H9 (cell line): ENCODE data around the gene MED13L. TPM values are rescaled to one million over a fixed set of nuclear protein-coding genes. Genes with fewer than 3 reads are reported as not detected.

Experiments
- DNase-seq: peaks from one replicate; pipeline ENCODE4 v3.0.0-alpha.2; 2017
- H2AFZ ChIP-seq: one replicate; pipeline ENCODE4 v1.6.1; 2013; ENCODE audit warnings: mild to moderate bottlenecking, low read length, control low read depth, moderate library complexity
- H2AK5ac ChIP-seq: 2 replicates; pipeline ENCODE4 v1.6.1; 2013; ENCODE audit warnings: low read length, control low read depth, mixed read lengths; ENCODE audit not compliant: insufficient read length
- H2BK120ac ChIP-seq: one replicate; pipeline ENCODE4 v1.6.1; 2013; ENCODE audit warnings: low read depth, mild to moderate bottlenecking, low read length, control low read depth, inconsistent platforms; ENCODE audit not compliant: poor library complexity, severe bottlenecking
- H2BK12ac ChIP-seq: 2 replicates; pipeline ENCODE4 v1.6.1; 2013; ENCODE audit warnings: low read length, control low read depth, mixed read lengths, low read depth; ENCODE audit not compliant: insufficient read length
- H2BK15ac ChIP-seq: 2 replicates; pipeline ENCODE4 v1.6.1; 2013; ENCODE audit warnings: low read depth, low read length, control low read depth
- H2BK20ac ChIP-seq: one replicate; pipeline ENCODE4 v1.6.1; 2013; ENCODE audit warnings: low read depth, mild to moderate bottlenecking, low read length, control low read depth, inconsistent platforms; ENCODE audit not compliant: poor library complexity, severe bottlenecking
- H2BK5ac ChIP-seq: 2 replicates; pipeline ENCODE4 v1.6.1; 2013; ENCODE audit warnings: low read length, control low read depth, mixed read lengths; ENCODE audit not compliant: insufficient read length
- H3K14ac ChIP-seq: 2 replicates; pipeline ENCODE4 v1.6.1; 2013; ENCODE audit warnings: low read length, control low read depth; ENCODE audit not compliant: insufficient read depth
- H3K18ac ChIP-seq: 2 replicates; pipeline ENCODE4 v1.6.1; 2013; ENCODE audit warnings: low read depth, mild to moderate bottlenecking, mixed read lengths, low read length, control low read depth; ENCODE audit not compliant: insufficient read length
- H3K23ac ChIP-seq: 2 replicates; pipeline ENCODE4 v1.6.1; 2013; ENCODE audit warnings: low read length, control low read depth, mixed read lengths, low read depth; ENCODE audit not compliant: insufficient read length
- H3K23me2 ChIP-seq: 2 replicates; pipeline ENCODE4 v1.6.1; 2013; ENCODE audit warnings: low read depth, mild to moderate bottlenecking, mixed read lengths, low read length, control low read depth; ENCODE audit not compliant: insufficient read length, poor library complexity, severe bottlenecking
- H3K27ac ChIP-seq: 2 replicates; pipeline ENCODE4 v1.5.1; 2013; ENCODE audit warnings: low read length, control low read depth, mixed read lengths, low read depth; ENCODE audit not compliant: insufficient read length
- H3K27me3 ChIP-seq: 2 replicates; pipeline ENCODE4 v1.6.1; 2013; ENCODE audit warnings: low read length, control low read depth, inconsistent platforms; ENCODE audit not compliant: insufficient read depth
- H3K4ac ChIP-seq: 2 replicates; pipeline ENCODE4 v1.6.1; 2013; ENCODE audit warnings: low read depth, mild to moderate bottlenecking, control low read depth, inconsistent platforms, low read length, moderate library complexity
- H3K4me1 ChIP-seq: 2 replicates; pipeline ENCODE4 v1.6.1; 2013; ENCODE audit warnings: low read length, control low read depth, inconsistent platforms; ENCODE audit not compliant: insufficient read depth
- H3K4me2 ChIP-seq: 2 replicates; pipeline ENCODE4 v1.6.1; 2013; ENCODE audit warnings: low read length, control low read depth, mixed read lengths; ENCODE audit not compliant: insufficient read length, insufficient read depth
- H3K56ac ChIP-seq: 2 replicates; pipeline ENCODE4 v1.6.1; 2013; ENCODE audit warnings: low read depth, mild to moderate bottlenecking, mixed read lengths, low read length, control low read depth; ENCODE audit not compliant: insufficient read length
- H3K79me1 ChIP-seq: 2 replicates; pipeline ENCODE4 v1.6.1; 2013; ENCODE audit warnings: low read depth, mild to moderate bottlenecking, moderate library complexity, low read length, control low read depth, inconsistent platforms; ENCODE audit not compliant: insufficient read depth, poor library complexity, severe bottlenecking
- H3K79me2 ChIP-seq: 2 replicates; pipeline ENCODE4 v1.6.1; 2013; ENCODE audit warnings: low read length, control low read depth, inconsistent platforms; ENCODE audit not compliant: insufficient read depth
- H3K9ac ChIP-seq: 2 replicates; pipeline ENCODE4 v1.6.1; 2013; ENCODE audit warnings: low read length, control low read depth, mixed read lengths; ENCODE audit not compliant: insufficient read length; ENCODE audit errors: extremely low read depth
- H3K9me3 ChIP-seq: one replicate; pipeline ENCODE4 v1.6.1; 2013; ENCODE audit warnings: low read depth, low read length, inconsistent platforms; ENCODE audit not compliant: control insufficient read depth
- H3T11ph ChIP-seq: one replicate; pipeline ENCODE4 v1.6.1; 2013; ENCODE audit warnings: mild to moderate bottlenecking, low read length, control low read depth, inconsistent platforms
- H4K20me1 ChIP-seq: one replicate; pipeline ENCODE4 v1.6.1; 2013; ENCODE audit not compliant: control insufficient read depth, insufficient read length, insufficient read depth
- H4K5ac ChIP-seq: 2 replicates; pipeline ENCODE4 v1.6.1; 2013; ENCODE audit warnings: low read depth, mild to moderate bottlenecking, mixed read lengths, low read length, control low read depth; ENCODE audit not compliant: insufficient read length
- H4K8ac ChIP-seq: replicated peaks from 2 replicates; pipeline ENCODE4 v1.6.1; 2013; ENCODE audit warnings: low read length, control low read depth, mixed read lengths, low read depth; ENCODE audit not compliant: insufficient read length
- H4K91ac ChIP-seq: 2 replicates; pipeline ENCODE4 v1.6.1; 2013; ENCODE audit warnings: low read depth, mild to moderate bottlenecking, moderate library complexity, mixed read lengths, low read length, control low read depth; ENCODE audit not compliant: insufficient read length
- H3K27ac Mint-ChIP-seq, 3 experiments: 2 replicates in 2 of 3; 3 replicates in 1 of 3; pipeline ENCODE4 v1.8.0; 2020 to 2021; ENCODE audit warnings: mixed read lengths in 3 of 3, mild to moderate bottlenecking in 1 of 3, moderate library complexity in 1 of 3
- H3K27me3 Mint-ChIP-seq: 2 replicates; pipeline ENCODE4 v1.8.0; 2021; ENCODE audit warnings: low read depth, mild to moderate bottlenecking, moderate library complexity, mixed read lengths
- H3K36me3 Mint-ChIP-seq, 3 experiments: 2 replicates in 2 of 3; 3 replicates in 1 of 3; pipeline ENCODE4 v1.8.0; 2020 to 2021; ENCODE audit warnings: low read depth in 3 of 3, mixed read lengths in 3 of 3; ENCODE audit not compliant: insufficient read depth in 1 of 3
- H3K4me1 Mint-ChIP-seq, 2 experiments: 2 replicates each; pipeline ENCODE4 v1.8.0; 2020; ENCODE audit warnings: mixed read lengths in 2 of 2
- H3K4me3 Mint-ChIP-seq, 2 experiments: 2 replicates in 1 of 2; 3 replicates in 1 of 2; pipeline ENCODE4 v1.8.0; 2020 to 2021; ENCODE audit warnings: mild to moderate bottlenecking in 2 of 2, mixed read lengths in 2 of 2, moderate library complexity in 1 of 2
- H3K9me3 Mint-ChIP-seq, 2 experiments: 2 replicates in 1 of 2; 3 replicates in 1 of 2; pipeline ENCODE4 v1.8.0; 2020; ENCODE audit warnings: mild to moderate bottlenecking in 2 of 2, mixed read lengths in 2 of 2, moderate library complexity in 1 of 2
- CTCF ChIP-seq: fragments of 200-600 bp; sonication (generic); conservative IDR thresholded peaks from 3 replicates; pipeline ENCODE4 v1.8.0; 2021; ENCODE audit warnings: antibody characterized with exemption, mild to moderate bottlenecking
- WGBS: extraction: QIAGEN DNeasy Blood & Tissue Kit; methylation state at CpG from one replicate; pipeline ENCODE4 v1.1.7; 2013; ENCODE audit warnings: missing lambda C conversion rate, low lambda C conversion rate, mixed read lengths; ENCODE audit not compliant: insufficient read length; ENCODE audit errors: extremely low coverage; 5-methylcytosine and 5-hydroxymethylcytosine counted together
- total RNA-seq: library from RNA; stranded (reverse); gene quantifications from 2 replicates; pipeline ENCODE4 v1.2.1, GENCODE V29; 2021

MED13L gene
- total RNA-seq, 1 experiment from 2014 or later, result 52.4 TPM

- Mint-ChIP-seq H3K27ac (no peak overlapping the region; a peak in 1 of 7 replicates), H3K4me1 (peaks cover 3 to 5% of the 10 kb centered on the region in 2 experiments; a peak in 2 of 4 replicates), H3K27me3 (no peaks in the 10 kb centered on the region), H3K36me3 (peaks cover 0 to 2% (median 0%) of the 10 kb centered on the region in 3 experiments; a peak in 1 of 7 replicates), H3K4me3 (no peak overlapping the region), H3K9me3 (no peaks in the 10 kb centered on the region)
- Histone ChIP-seq H2AFZ (no peak overlapping the region), H3K79me2 (no peaks in the 10 kb centered on the region), H3T11ph (no peak overlapping the region), H3K23ac (no peak overlapping the region), H4K5ac (no peak overlapping the region), H2BK120ac (no peak overlapping the region), H3K9me3 (no peaks in the 10 kb centered on the region), H3K27me3 (no peaks in the 10 kb centered on the region), H3K18ac (no peak overlapping the region), H2BK15ac (no peak overlapping the region), H3K23me2 (no peaks in the 10 kb centered on the region), H3K9ac (no peak overlapping the region), H3K4ac (no peak overlapping the region), H3K14ac (no peak overlapping the region), H3K4me1 (no peaks in the 10 kb centered on the region), H4K91ac (no peak overlapping the region), H3K79me1 (no peaks in the 10 kb centered on the region), H3K27ac (no peak overlapping the region), H3K56ac (no peak overlapping the region), H2BK5ac (no peak overlapping the region), H2AK5ac (no peak overlapping the region), H2BK12ac (no peak overlapping the region), H4K20me1 (no peaks in the 10 kb centered on the region), H4K8ac (no peak overlapping the region), H3K4me2 (no peak overlapping the region), H2BK20ac (no peak overlapping the region)
- no peak for TF ChIP-seq CTCF
- no CpG with 5 or more reads among the region's 6 CpGs for WGBS
- no peak for DNase-seq
These were observed 177.7 kb downstream of the MED13L start for GRCh38 chr12:116099652-116100432.
